GM23338 (cell line): ENCODE results near the gene GIGYF2.

ENCODE experiments used
- CREB1 ChIP-seq: fragments of 250-450 bp; sonication (Bioruptor Pico); IDR thresholded peaks from 2 replicates; pipeline ENCODE4 v1.5.0; 2020; ENCODE audit warnings: low read depth, mild to moderate bottlenecking, moderate library complexity
- CTCF ChIP-seq, 2 experiments: fragments of 200-600 bp in 1 of 2; sonication (generic) in 1 of 2; conservative IDR thresholded peaks; 2 replicates each; pipeline versions ENCODE4 v1.5.1 to v1.6.1; 2016 to 2017; ENCODE audit warnings: antibody characterized with exemption in 2 of 2, low read depth in 2 of 2, mild to moderate bottlenecking in 2 of 2, moderate library complexity in 1 of 2
- EZH2 ChIP-seq: fragments of 200-600 bp; sonication (generic); IDR thresholded peaks from one replicate; pipeline ENCODE4 v1.8.0; 2017; ENCODE audit warnings: antibody characterized with exemption, mild to moderate bottlenecking, low read depth; ENCODE audit not compliant: unreplicated experiment
- EZH2phosphoT487 ChIP-seq: fragments of 200-600 bp; sonication (generic); IDR thresholded peaks from one replicate; pipeline ENCODE4 v1.8.1; 2018; ENCODE audit warnings: antibody characterized with exemption; ENCODE audit not compliant: unreplicated experiment
- JUNB ChIP-seq: IDR thresholded peaks from one replicate; pipeline ENCODE4 v1.6.1; 2016; ENCODE audit warnings: antibody characterized with exemption; ENCODE audit not compliant: unreplicated experiment
- NANOG ChIP-seq: IDR thresholded peaks from 2 replicates; pipeline ENCODE4 v1.6.1; 2016; ENCODE audit warnings: antibody characterized with exemption, borderline replicate concordance
- POLR2AphosphoS5 ChIP-seq: IDR thresholded peaks from 2 replicates; pipeline ENCODE4 v1.6.1; 2016; ENCODE audit warnings: antibody characterized with exemption, low read depth
- REST ChIP-seq: IDR thresholded peaks from one replicate; pipeline ENCODE4 v1.6.1; 2018; ENCODE audit warnings: antibody characterized with exemption; ENCODE audit not compliant: unreplicated experiment
- ZNF114 ChIP-seq: fragments of 250-450 bp; sonication (Bioruptor Pico); IDR thresholded peaks from 2 replicates; pipeline ENCODE4 v1.5.0; 2020; ENCODE audit warnings: mild to moderate bottlenecking, moderate library complexity
- ZNF331 ChIP-seq: fragments of 250-450 bp; sonication (Bioruptor Pico); IDR thresholded peaks from 2 replicates; pipeline ENCODE4 v1.5.0; 2020; ENCODE audit warnings: low read depth, mild to moderate bottlenecking, moderate library complexity

GRCh38 chr2:232772531-232772930 is 75.4 kb downstream of the GIGYF2 start:
- no peak for TF ChIP-seq CTCF (conservative IDR thresholded peaks at IDR 0.05; ENCODE audit: low read depth in 2 of 2)
- no peak for TF ChIP-seq POLR2AphosphoS5
- no peak for TF ChIP-seq ZNF114 (CRISPR knock-in tag)
- TF ChIP-seq EZH2, result no peak
- TF ChIP-seq CREB1 (CRISPR knock-in tag), result no peak
- no peak for TF ChIP-seq REST
- TF ChIP-seq ZNF331 (CRISPR knock-in tag), result no peak
- no peak for TF ChIP-seq JUNB
- TF ChIP-seq EZH2phosphoT487, result no peak
- no peak for TF ChIP-seq NANOG
